Testis (tissue), 3 donors: Measurements from ENCODE around the gene BLOC1S4. TPM values are rescaled to one million over a fixed set of nuclear protein-coding genes. Genes with fewer than 3 reads are reported as not detected.

Experiments
- DNase-seq: peaks from one replicate; pipeline ENCODE4 v3.0.0-alpha.2; 2019
- H3K27ac ChIP-seq, 2 donors: fragments of 200-600 bp; sonication (generic); one replicate each; pipeline ENCODE4 v1.5.1; 2019
- H3K27me3 ChIP-seq: fragments of 200-600 bp; sonication (generic); one replicate; pipeline ENCODE4 v1.5.1; 2019
- H3K36me3 ChIP-seq: fragments of 200-600 bp; sonication (generic); one replicate; pipeline ENCODE4 v1.5.1; 2017; ENCODE audit warnings: low read depth; ENCODE audit errors: missing control alignments
- H3K4me1 ChIP-seq: fragments of 200-600 bp; sonication (generic); one replicate; pipeline ENCODE4 v1.5.1; 2019
- H3K4me3 ChIP-seq, 2 donors: fragments of 200-600 bp; sonication (generic); one replicate each; pipeline ENCODE4 v1.5.1; 2017 to 2019
- H3K9me3 ChIP-seq: fragments of 200-600 bp; sonication (generic); one replicate; pipeline ENCODE4 v1.5.1; 2017
- POLR2A ChIP-seq: fragments of 450-650 bp; IDR thresholded peaks from one replicate; pipeline ENCODE4 v1.6.1; 2017; ENCODE audit warnings: antibody characterized with exemption, mild to moderate bottlenecking, moderate library complexity
- WGBS, 2 donors: methylation state at CpG; one replicate each; pipeline ENCODE4 v1.1.5; 2018; 5-methylcytosine and 5-hydroxymethylcytosine counted together
- intact Hi-C: fragments of 100-400 bp; cut with DNase I; formaldehyde crosslinking; loops from one replicate; pipeline ENCODE4 v1.15.1; 2023; ENCODE audit warnings: low total_unique reads
- polyA plus RNA-seq: library from polyadenylated mRNA; stranded (reverse); fragments of 350-450 nt; fragmentation: Illumina TruSeq; extraction: RNeasy Lipid Tissue Mini Kit (QIAGEN cat#74804); gene quantifications from one replicate; pipeline ENCODE4 v1.2.3, GENCODE V29; 2014; ENCODE audit warnings: low read depth, low replicate concordance; ENCODE audit not compliant: insufficient read depth
- total RNA-seq, 2 donors: library from RNA; depleted of rRNA; stranded (reverse); fragments of >200 nt; gene quantifications; one replicate each; pipeline ENCODE4 v1.2.3, GENCODE V29; 2016
- TF ChIP-seq, protein P1 (sequence below), 3 experiments: fragments of 450-650 bp in 2 of 3; fragments of 200-600 bp in 1 of 3; sonication (generic) in 1 of 3; IDR thresholded peaks; one replicate each; pipeline ENCODE4 v1.5.1; 2016 to 2019; ENCODE audit warnings: antibody characterized with exemption in 3 of 3, mild to moderate bottlenecking in 2 of 3, moderate library complexity in 1 of 3

The BLOC1S4 gene
- total and polyA plus RNA-seq, 3 donors from 2014 or later: 10.2 to 27.3 (median 21.3) TPM

GRCh38 chr4:6758728-6759127 lies 42.8 kb downstream of the BLOC1S4 start:
- Histone ChIP-seq H3K4me1 (peaks cover 6% of the 10 kb centered on the region), H3K27me3 (no peaks in the 10 kb centered on the region), H3K9me3 (no peaks in the 10 kb centered on the region), H3K4me3 (no peak overlapping the region), H3K36me3 (no peaks in the 10 kb centered on the region), H3K27ac (no peak overlapping the region)
- TF ChIP-seq, protein P1, sequence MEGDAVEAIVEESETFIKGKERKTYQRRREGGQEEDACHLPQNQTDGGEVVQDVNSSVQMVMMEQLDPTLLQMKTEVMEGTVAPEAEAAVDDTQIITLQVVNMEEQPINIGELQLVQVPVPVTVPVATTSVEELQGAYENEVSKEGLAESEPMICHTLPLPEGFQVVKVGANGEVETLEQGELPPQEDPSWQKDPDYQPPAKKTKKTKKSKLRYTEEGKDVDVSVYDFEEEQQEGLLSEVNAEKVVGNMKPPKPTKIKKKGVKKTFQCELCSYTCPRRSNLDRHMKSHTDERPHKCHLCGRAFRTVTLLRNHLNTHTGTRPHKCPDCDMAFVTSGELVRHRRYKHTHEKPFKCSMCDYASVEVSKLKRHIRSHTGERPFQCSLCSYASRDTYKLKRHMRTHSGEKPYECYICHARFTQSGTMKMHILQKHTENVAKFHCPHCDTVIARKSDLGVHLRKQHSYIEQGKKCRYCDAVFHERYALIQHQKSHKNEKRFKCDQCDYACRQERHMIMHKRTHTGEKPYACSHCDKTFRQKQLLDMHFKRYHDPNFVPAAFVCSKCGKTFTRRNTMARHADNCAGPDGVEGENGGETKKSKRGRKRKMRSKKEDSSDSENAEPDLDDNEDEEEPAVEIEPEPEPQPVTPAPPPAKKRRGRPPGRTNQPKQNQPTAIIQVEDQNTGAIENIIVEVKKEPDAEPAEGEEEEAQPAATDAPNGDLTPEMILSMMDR (IDR thresholded peaks at IDR 0.05): no peak
- TF ChIP-seq POLR2A: no peak
- intact Hi-C loops: no loop called here
- no peak for DNase-seq
- WGBS, 2 donors: 88 to 89% methylated on average over 4 of the region's 4 CpGs

GRCh38 chr4:6760865-6761264 lies 44.9 kb downstream of the BLOC1S4 start:
- H3K4me1 ChIP-seq: no peaks in the 10 kb centered on the region
- H3K4me3 ChIP-seq: no peak overlapping the region
- intact Hi-C loops: no loop called here
- DNase-seq: no peak
- H3K27me3 ChIP-seq: no peaks in the 10 kb centered on the region
- no peak overlapping the region for H3K27ac ChIP-seq
- TF ChIP-seq, protein P1 (IDR thresholded peaks at IDR 0.05): no peak
- TF ChIP-seq POLR2A: no peak
- H3K9me3 ChIP-seq: no peaks in the 10 kb centered on the region
- 93 to 96% methylated on average over 9 of the region's 9 CpGs for WGBS, 2 donors
- H3K36me3 ChIP-seq: no peaks in the 10 kb centered on the region

GRCh38 chr4:6761649-6762615 lies 46.0 kb downstream of the BLOC1S4 start:
- 69 to 74% methylated on average over 33 to 35 of the region's 35 CpGs for WGBS, 2 donors
- H3K27ac ChIP-seq: no peak overlapping the region
- intact Hi-C loops: no loop called here
- no peaks in the 10 kb centered on the region for H3K36me3 ChIP-seq
- no peaks in the 10 kb centered on the region for H3K4me1 ChIP-seq
- peak; percentile 83 for DNase-seq
- no peaks in the 10 kb centered on the region for H3K27me3 ChIP-seq
- TF ChIP-seq POLR2A: no peak
- TF ChIP-seq, protein P1 (IDR thresholded peaks at IDR 0.05): no peak
- H3K4me3 ChIP-seq: no peak overlapping the region
- H3K9me3 ChIP-seq: no peaks in the 10 kb centered on the region

DNA sequence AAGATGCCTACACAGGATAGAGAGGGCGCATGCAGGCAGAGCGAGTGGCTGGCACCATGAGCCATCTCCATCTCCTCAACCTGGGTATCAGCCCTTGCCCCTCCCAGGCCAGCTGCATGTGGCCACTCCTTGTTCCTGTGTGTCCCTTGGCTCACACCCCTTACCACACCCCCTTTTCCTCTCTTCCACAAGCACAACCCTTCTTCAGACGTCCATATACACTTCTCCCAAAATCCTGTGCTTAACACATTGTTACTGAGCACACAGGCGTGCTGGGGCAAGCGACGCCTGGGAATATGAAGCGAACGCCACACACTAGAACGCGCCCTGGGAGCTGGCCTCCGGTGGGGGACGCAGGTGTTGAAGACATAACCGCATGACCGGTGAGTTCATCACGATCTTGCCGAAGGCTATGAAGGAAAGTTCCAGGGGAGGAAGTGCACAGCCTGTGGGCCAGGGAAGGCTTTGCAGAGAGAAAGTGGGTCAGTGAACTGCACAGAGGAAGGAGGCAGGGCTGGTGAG lies 47.4 kb downstream of the BLOC1S4 start:
- 84 to 90% methylated on average over 16 of the region's 16 CpGs for WGBS, 2 donors
- H3K27ac ChIP-seq: no peak overlapping the region
- no peaks in the 10 kb centered on the region for H3K27me3 ChIP-seq
- no peaks in the 10 kb centered on the region for H3K36me3 ChIP-seq
- H3K9me3 ChIP-seq: no peaks in the 10 kb centered on the region
- DNase-seq: no peak
- TF ChIP-seq, protein P1 (IDR thresholded peaks at IDR 0.05): no peak
- no peak for TF ChIP-seq POLR2A
- no peak overlapping the region for H3K4me3 ChIP-seq
- peaks cover 3% of the 10 kb centered on the region for H3K4me1 ChIP-seq
- intact Hi-C loops: no loop called here
